KMS-11 (cell line): ENCODE results near the gene ANO9.

Experiments used
- H2AFZ ChIP-seq: fragments of 200-600 bp; sonication (generic); 2 replicates; pipeline ENCODE4 v1.6.1; 2016; ENCODE audit warnings: antibody characterized with exemption, mixed run types, low read depth
- H3K27ac ChIP-seq: fragments of 200-600 bp; sonication (generic); 2 replicates; pipeline ENCODE4 v1.6.1; 2016; ENCODE audit warnings: mild to moderate bottlenecking, mixed run types
- H3K27me3 ChIP-seq: fragments of 200-600 bp; sonication (generic); 2 replicates; pipeline ENCODE4 v1.6.1; 2017; ENCODE audit warnings: mild to moderate bottlenecking, low read depth, mixed run types, moderate library complexity; ENCODE audit not compliant: insufficient read depth
- H3K36me3 ChIP-seq: fragments of 200-600 bp; sonication (generic); 2 replicates; pipeline ENCODE4 v1.6.1; 2017; ENCODE audit warnings: mild to moderate bottlenecking, mixed run types; ENCODE audit not compliant: insufficient read depth
- H3K4me1 ChIP-seq: fragments of 200-600 bp; sonication (generic); 2 replicates; pipeline ENCODE4 v1.6.1; 2016; ENCODE audit warnings: mild to moderate bottlenecking, low read depth, mixed run types; ENCODE audit not compliant: poor library complexity, severe bottlenecking
- H3K4me2 ChIP-seq: fragments of 200-600 bp; sonication (generic); 2 replicates; pipeline ENCODE4 v1.7.0; 2016; ENCODE audit warnings: mild to moderate bottlenecking, mixed run types
- H3K4me3 ChIP-seq: fragments of 200-600 bp; sonication (generic); IDR thresholded peaks from 2 replicates; pipeline ENCODE4 v1.6.1; 2017; ENCODE audit warnings: low read depth, low read length, mixed read lengths; ENCODE audit not compliant: insufficient read depth
- H3K79me2 ChIP-seq: fragments of 200-600 bp; sonication (generic); 2 replicates; pipeline ENCODE4 v1.6.1; 2016; ENCODE audit warnings: low read depth, mixed run types; ENCODE audit not compliant: insufficient read depth
- H3K9ac ChIP-seq: fragments of 200-600 bp; sonication (generic); 2 replicates; pipeline ENCODE4 v1.6.1; 2016; ENCODE audit warnings: mild to moderate bottlenecking, mixed run types
- H4K20me1 ChIP-seq: fragments of 200-600 bp; sonication (generic); 2 replicates; pipeline ENCODE4 v1.6.1; 2016; ENCODE audit warnings: mild to moderate bottlenecking, mixed run types; ENCODE audit not compliant: insufficient read depth
- TF ChIP-seq, protein P1 (sequence below): fragments of 200-600 bp; sonication (generic); conservative IDR thresholded peaks from 2 replicates; pipeline ENCODE4 v1.6.1; 2017; ENCODE audit warnings: low read depth, mild to moderate bottlenecking, antibody characterized with exemption, low read length, moderate library complexity, mixed read lengths

The ANO9 gene

DNA sequence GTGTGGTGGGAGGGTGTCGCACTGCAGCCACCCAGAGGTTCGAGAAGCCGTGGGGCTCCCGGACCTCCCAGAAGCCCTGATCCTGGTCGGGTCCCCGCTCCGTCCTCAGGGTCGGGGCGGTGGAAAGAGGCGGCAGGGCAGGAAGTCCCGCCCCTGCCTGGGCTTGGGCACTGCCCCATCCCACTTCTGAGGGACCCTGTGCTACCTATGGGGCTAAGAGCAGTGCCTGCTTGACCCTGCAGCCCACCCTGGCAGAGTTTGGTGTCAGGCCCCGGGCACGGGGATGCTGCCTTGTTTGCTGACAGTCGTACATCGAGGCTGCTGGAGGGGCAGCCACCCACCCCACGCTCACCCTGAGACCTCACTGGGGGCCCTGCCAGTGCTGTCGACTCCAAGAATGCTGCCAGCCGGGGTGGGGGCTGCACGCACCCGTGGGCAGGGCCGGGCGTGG, 45.8 kb upstream of the ANO9 start:
- Histone ChIP-seq H3K4me2 (no peak overlapping the region), H3K4me3 (no peak overlapping the region), H3K9ac (no peak overlapping the region), H4K20me1 (no peaks in the 10 kb centered on the region), H3K36me3 (no peaks in the 10 kb centered on the region), H2AFZ (no peak overlapping the region), H3K27ac (no peak overlapping the region), H3K4me1 (no peaks in the 10 kb centered on the region), H3K79me2 (no peaks in the 10 kb centered on the region), H3K27me3 (no peaks in the 10 kb centered on the region)
- TF ChIP-seq, protein P1, sequence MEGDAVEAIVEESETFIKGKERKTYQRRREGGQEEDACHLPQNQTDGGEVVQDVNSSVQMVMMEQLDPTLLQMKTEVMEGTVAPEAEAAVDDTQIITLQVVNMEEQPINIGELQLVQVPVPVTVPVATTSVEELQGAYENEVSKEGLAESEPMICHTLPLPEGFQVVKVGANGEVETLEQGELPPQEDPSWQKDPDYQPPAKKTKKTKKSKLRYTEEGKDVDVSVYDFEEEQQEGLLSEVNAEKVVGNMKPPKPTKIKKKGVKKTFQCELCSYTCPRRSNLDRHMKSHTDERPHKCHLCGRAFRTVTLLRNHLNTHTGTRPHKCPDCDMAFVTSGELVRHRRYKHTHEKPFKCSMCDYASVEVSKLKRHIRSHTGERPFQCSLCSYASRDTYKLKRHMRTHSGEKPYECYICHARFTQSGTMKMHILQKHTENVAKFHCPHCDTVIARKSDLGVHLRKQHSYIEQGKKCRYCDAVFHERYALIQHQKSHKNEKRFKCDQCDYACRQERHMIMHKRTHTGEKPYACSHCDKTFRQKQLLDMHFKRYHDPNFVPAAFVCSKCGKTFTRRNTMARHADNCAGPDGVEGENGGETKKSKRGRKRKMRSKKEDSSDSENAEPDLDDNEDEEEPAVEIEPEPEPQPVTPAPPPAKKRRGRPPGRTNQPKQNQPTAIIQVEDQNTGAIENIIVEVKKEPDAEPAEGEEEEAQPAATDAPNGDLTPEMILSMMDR = no peak

DNA sequence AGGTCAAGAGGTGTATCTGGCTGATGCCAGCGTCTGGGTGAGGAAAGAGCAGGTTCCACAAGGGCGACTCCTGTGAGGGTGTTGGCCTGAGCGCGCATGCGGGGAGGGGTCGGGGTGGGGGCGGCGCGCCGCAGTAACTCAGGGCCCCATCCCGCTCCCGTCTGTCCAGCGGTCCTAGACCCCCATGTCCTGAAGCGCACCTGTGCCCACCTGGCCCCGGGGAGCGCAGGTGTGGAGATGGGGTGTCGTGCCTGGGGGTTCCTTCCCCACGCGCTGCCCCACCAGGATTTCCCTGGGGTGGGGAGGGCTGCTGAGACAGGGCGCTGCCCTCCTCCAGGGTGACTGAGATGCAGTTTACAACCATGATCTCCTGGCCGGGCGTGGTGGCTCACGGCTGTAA, 44.4 kb upstream of the ANO9 start:
- H3K9ac ChIP-seq = no peak overlapping the region
- no peaks in the 10 kb centered on the region for H4K20me1 ChIP-seq
- TF ChIP-seq, protein P1 = no peak
- H3K79me2 ChIP-seq = no peaks in the 10 kb centered on the region
- H3K27ac ChIP-seq = no peak overlapping the region
- H3K4me2 ChIP-seq = no peak overlapping the region
- H3K36me3 ChIP-seq = no peaks in the 10 kb centered on the region
- no peaks in the 10 kb centered on the region for H3K27me3 ChIP-seq
- H3K4me1 ChIP-seq = no peaks in the 10 kb centered on the region
- no peak overlapping the region for H3K4me3 ChIP-seq
- no peak overlapping the region for H2AFZ ChIP-seq

DNA sequence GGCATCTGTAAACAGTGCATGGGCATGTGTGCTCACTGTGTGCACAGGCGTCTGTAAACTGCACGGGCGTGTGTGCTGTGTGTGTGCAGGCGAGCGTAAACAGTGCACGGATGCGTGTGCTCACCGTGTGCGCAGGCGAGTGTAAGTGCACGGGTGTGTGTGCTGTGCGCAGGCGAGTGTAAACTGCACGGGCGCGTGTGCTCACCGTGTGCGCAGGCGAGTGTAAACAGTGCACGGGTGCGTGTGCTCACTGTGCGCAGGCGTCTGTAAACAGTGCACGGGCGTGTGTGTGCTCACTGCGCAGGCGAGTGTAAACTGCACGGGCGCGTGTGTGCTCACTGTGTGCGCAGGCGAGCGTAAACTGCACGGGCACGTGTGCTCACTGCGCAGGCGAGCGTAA, 42.8 kb upstream of the ANO9 start:
- TF ChIP-seq, protein P1 = no peak
- Histone ChIP-seq H3K9ac (no peak overlapping the region), H4K20me1 (no peaks in the 10 kb centered on the region), H3K36me3 (no peaks in the 10 kb centered on the region), H3K4me1 (no peaks in the 10 kb centered on the region), H3K27me3 (no peaks in the 10 kb centered on the region), H2AFZ (no peak overlapping the region), H3K27ac (no peak overlapping the region), H3K79me2 (no peaks in the 10 kb centered on the region), H3K4me2 (no peak overlapping the region), H3K4me3 (no peak overlapping the region)

DNA sequence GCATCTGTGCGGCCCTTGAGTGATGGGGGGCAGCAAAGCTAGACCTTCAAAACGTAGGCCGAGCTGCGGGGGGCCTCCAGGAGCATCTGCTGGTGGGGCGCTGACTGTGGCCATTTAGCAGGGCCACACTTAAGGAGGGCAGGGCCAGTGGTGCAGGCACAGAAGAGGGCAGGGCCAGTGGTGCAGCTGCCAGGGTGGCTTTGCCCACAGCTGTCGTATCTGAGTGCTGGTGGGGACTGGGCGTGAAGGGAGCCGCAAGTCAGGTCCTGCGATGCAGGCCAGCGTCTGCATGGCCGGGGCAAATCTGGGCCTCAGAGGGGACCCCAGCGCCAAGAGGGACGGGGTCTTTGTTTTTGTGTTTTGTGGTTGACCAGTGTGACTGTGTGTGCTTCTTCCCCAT, 37.5 kb upstream of the ANO9 start:
- H3K9ac ChIP-seq = no peak overlapping the region
- H3K4me2 ChIP-seq = no peak overlapping the region
- H3K27me3 ChIP-seq = no peaks in the 10 kb centered on the region
- H4K20me1 ChIP-seq = no peaks in the 10 kb centered on the region
- H3K4me1 ChIP-seq = no peaks in the 10 kb centered on the region
- TF ChIP-seq, protein P1 = no peak
- no peak overlapping the region for H3K4me3 ChIP-seq
- no peak overlapping the region for H3K27ac ChIP-seq
- no peak overlapping the region for H2AFZ ChIP-seq
- H3K79me2 ChIP-seq = no peaks in the 10 kb centered on the region
- no peaks in the 10 kb centered on the region for H3K36me3 ChIP-seq
